Keratinocyte (primary cell): ENCODE measurements around the gene RBM47. TPM values are rescaled to one million over a fixed set of nuclear protein-coding genes. Genes with fewer than 3 reads are reported as not detected.

Experiments
- DNase-seq: peaks from one replicate; pipeline ENCODE4 v3.0.0-alpha.2; 2011; ENCODE audit warnings: low read depth, missing footprints, low spot score
- FAIRE-seq: peaks from 2 replicates; lab custom pipeline; 2011; peaks lifted over from hg19 to GRCh38; lab: Jason Lieb, UNC
- H2AFZ ChIP-seq: 2 replicates; pipeline ENCODE4 v1.6.0; 2012; ENCODE audit warnings: low read length, control low read depth, inconsistent platforms; ENCODE audit not compliant: control insufficient read depth
- H3K27ac ChIP-seq: 2 replicates; pipeline ENCODE4 v1.5.1; 2011; ENCODE audit warnings: low read length; ENCODE audit not compliant: control insufficient read depth, insufficient read depth
- H3K27me3 ChIP-seq: 3 replicates; pipeline ENCODE4 v1.6.0; 2011; ENCODE audit warnings: low read length; ENCODE audit not compliant: control insufficient read depth, insufficient read depth; ENCODE audit errors: extremely low read depth
- H3K36me3 ChIP-seq, 2 experiments: 2 replicates in 1 of 2; 3 replicates in 1 of 2; pipeline ENCODE4 v1.5.1; 2011; ENCODE audit warnings: low read length in 2 of 2, mild to moderate bottlenecking in 1 of 2; ENCODE audit not compliant: control insufficient read depth in 2 of 2, insufficient read depth in 2 of 2; ENCODE audit errors: extremely low read depth in 1 of 2
- H3K4me1 ChIP-seq: 3 replicates; pipeline ENCODE4 v1.5.1; 2011; ENCODE audit warnings: low read length; ENCODE audit not compliant: control insufficient read depth, insufficient read depth; ENCODE audit errors: extremely low read depth
- H3K4me2 ChIP-seq: 3 replicates; pipeline ENCODE4 v1.6.0; 2011; ENCODE audit warnings: low read depth, low read length; ENCODE audit not compliant: control insufficient read depth, insufficient read depth; ENCODE audit errors: extremely low read depth
- H3K4me3 ChIP-seq, 3 experiments: fragments of 200-600 bp in 1 of 3; sonication (generic) in 1 of 3; 2 replicates in 2 of 3; 3 replicates in 1 of 3; pipeline ENCODE4 v1.5.1; 2011 to 2016; ENCODE audit warnings: low read length in 3 of 3, mild to moderate bottlenecking in 3 of 3, control low read depth in 2 of 3, inconsistent platforms in 1 of 3, low read depth in 1 of 3, mixed read lengths in 1 of 3, mixed run types in 1 of 3, moderate library complexity in 1 of 3; ENCODE audit not compliant: control insufficient read depth in 2 of 3, insufficient read depth in 2 of 3; ENCODE audit errors: extremely low read depth in 1 of 3
- H3K79me2 ChIP-seq: 2 replicates; pipeline ENCODE4 v1.6.0; 2012; ENCODE audit warnings: low read length; ENCODE audit not compliant: control insufficient read depth, insufficient read depth
- H3K9ac ChIP-seq: 3 replicates; pipeline ENCODE4 v1.6.0; 2011; ENCODE audit warnings: low read length; ENCODE audit not compliant: control insufficient read depth, insufficient read depth; ENCODE audit errors: extremely low read depth
- H3K9me1 ChIP-seq: 3 replicates; pipeline ENCODE4 v1.6.0; 2011; ENCODE audit warnings: low read length; ENCODE audit not compliant: control insufficient read depth, insufficient read depth; ENCODE audit errors: extremely low read depth
- H3K9me3 ChIP-seq: 2 replicates; pipeline ENCODE4 v1.5.1; 2012; ENCODE audit warnings: low read depth, low read length; ENCODE audit not compliant: control insufficient read depth
- H4K20me1 ChIP-seq: 3 replicates; pipeline ENCODE4 v1.6.0; 2011; ENCODE audit warnings: low read length; ENCODE audit not compliant: control insufficient read depth, insufficient read depth; ENCODE audit errors: extremely low read depth
- CTCF ChIP-seq, 3 experiments: IDR thresholded peaks in 1 of 3; conservative IDR thresholded peaks in 1 of 3; optimal IDR thresholded peaks in 1 of 3; 2 replicates in 2 of 3; 3 replicates in 1 of 3; pipeline versions ENCODE3 to v1.5.1; 2011; ENCODE audit warnings: low read length in 3 of 3, mild to moderate bottlenecking in 3 of 3, moderate library complexity in 2 of 3, control low read depth in 1 of 3, inconsistent platforms in 1 of 3; ENCODE audit not compliant: insufficient read depth in 2 of 3; ENCODE audit errors: extremely low read depth in 1 of 3
- EZH2 ChIP-seq: IDR thresholded peaks from one replicate; pipeline ENCODE4 v1.6.1; 2012; ENCODE audit warnings: inconsistent platforms, mild to moderate bottlenecking, low read length, moderate library complexity
- dilution Hi-C: fragments of 300-500 bp; cut with MboI; formaldehyde crosslinking; loops from one replicate; pipeline ENCODE4 v1.7.0; 2020; ENCODE audit warnings: low sequenced_read_pairs; ENCODE audit not compliant: extremely low pct_ligation_motif_present
- polyA plus RNA-seq, 5 experiments: library from polyadenylated mRNA; depleted of rRNA in 3 of 5; stranded (reverse) in 3 of 5; stranded (forward) in 1 of 5; unstranded in 1 of 5; fragments of >200 nt; gene quantifications; 1 replicate in 1 of 5; 2 replicates in 3 of 5; 3 replicates in 1 of 5; pipeline versions ENCODE4 v1.2.1 to v1.2.3, GENCODE V29; 2011 to 2012; ENCODE audit warnings: missing spikeins in 2 of 5, low read depth in 1 of 5, low replicate concordance in 1 of 5

The RBM47 gene
- polyA plus RNA-seq, 1 donor (not counting 4 experiments of a cell fraction or from before 2014, with no cell fraction given) = 6.9 TPM

DNA sequence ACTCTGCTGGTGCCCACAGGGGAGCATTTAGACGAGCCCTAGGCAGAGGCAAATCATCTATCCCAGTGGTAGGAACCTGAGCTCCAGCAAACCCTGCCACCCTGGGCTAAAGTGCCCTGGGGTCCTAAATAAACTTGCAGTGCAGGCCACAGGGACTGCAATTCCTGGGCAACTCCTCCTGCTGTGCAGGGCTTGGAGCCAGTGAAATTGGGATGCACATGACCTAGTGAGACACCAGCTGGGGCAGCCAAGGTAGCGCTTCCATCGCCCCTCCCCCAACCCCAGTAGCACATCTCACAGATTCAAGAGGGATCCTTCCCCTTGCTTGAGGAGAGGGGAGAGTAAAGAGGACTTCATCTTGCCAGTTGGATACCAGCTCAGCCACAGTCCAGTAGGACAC is 250.4 kb downstream of the RBM47 start:
- Histone ChIP-seq H3K27ac (no peak overlapping the region), H3K36me3 (no peaks in the 10 kb centered on the region), H3K4me2 (no peak overlapping the region), H3K9ac (no peak overlapping the region), H3K27me3 (no peaks in the 10 kb centered on the region), H2AFZ (no peak overlapping the region), H3K9me1 (no peaks in the 10 kb centered on the region), H3K4me1 (no peaks in the 10 kb centered on the region), H3K4me3 (no peak overlapping the region), H3K79me2 (no peaks in the 10 kb centered on the region), H4K20me1 (no peaks in the 10 kb centered on the region), H3K9me3 (no peaks in the 10 kb centered on the region)
- dilution Hi-C loops = no loop called here
- no peak for FAIRE-seq
- TF ChIP-seq CTCF (optimal IDR thresholded peaks at IDR 0.05 in 1 of 3, IDR thresholded peaks at IDR 0.05 in 1 of 3, conservative IDR thresholded peaks at IDR 0.05 in 1 of 3; ENCODE audit: extremely low read depth in 1 of 3, insufficient read depth in 2 of 3, low read length in 3 of 3) (no peak), EZH2 (no peak)
- no peak for DNase-seq

DNA sequence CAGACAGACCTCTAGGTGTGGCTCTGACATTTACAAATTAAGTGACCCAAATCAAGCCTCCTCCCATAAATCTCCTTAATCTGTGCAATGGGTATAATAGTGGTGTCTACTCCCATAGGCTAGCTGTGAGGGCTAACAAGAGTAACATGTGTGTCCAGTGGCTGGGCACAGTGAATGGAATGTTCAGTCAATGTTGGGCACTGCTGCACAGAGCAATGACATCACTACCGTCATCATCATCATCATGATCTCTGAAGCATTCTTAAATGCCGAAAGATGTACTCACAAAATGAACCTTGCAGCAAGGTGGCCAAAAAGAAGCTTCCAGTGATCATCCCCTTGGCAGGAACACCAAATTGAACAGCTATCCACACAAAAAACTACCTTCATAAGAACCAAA is 251.0 kb downstream of the RBM47 start:
- TF ChIP-seq EZH2 = no peak
- no peak for TF ChIP-seq CTCF (optimal IDR thresholded peaks at IDR 0.05 in 1 of 3, IDR thresholded peaks at IDR 0.05 in 1 of 3, conservative IDR thresholded peaks at IDR 0.05 in 1 of 3; ENCODE audit: extremely low read depth in 1 of 3, insufficient read depth in 2 of 3, low read length in 3 of 3)
- no peaks in the 10 kb centered on the region for H3K9me1 ChIP-seq
- FAIRE-seq = no peak
- no peak overlapping the region for H3K4me2 ChIP-seq
- no peaks in the 10 kb centered on the region for H3K79me2 ChIP-seq
- no peaks in the 10 kb centered on the region for H3K9me3 ChIP-seq
- H3K27me3 ChIP-seq = no peaks in the 10 kb centered on the region
- no peak overlapping the region for H3K4me3 ChIP-seq
- no peak overlapping the region for H3K27ac ChIP-seq
- no peaks in the 10 kb centered on the region for H4K20me1 ChIP-seq
- H3K9ac ChIP-seq = no peak overlapping the region
- DNase-seq = no peak
- no peak overlapping the region for H2AFZ ChIP-seq
- dilution Hi-C loops = no loop called here
- H3K36me3 ChIP-seq = no peaks in the 10 kb centered on the region
- H3K4me1 ChIP-seq = no peaks in the 10 kb centered on the region
